Left renal pelvis (tissue), 4 donors: ENCODE results near the gene S100A2. TPM values are rescaled to one million over a fixed set of nuclear protein-coding genes. Genes with fewer than 3 reads are reported as not detected.

Experiments used
- DNase-seq, 4 donors: peaks; one replicate each; pipeline ENCODE4 v3.0.0-alpha.2; 2013; ENCODE audit warnings: low read depth in 4 of 4, low spot score in 3 of 4
- polyA plus RNA-seq, 4 donors: library from polyadenylated mRNA; unstranded; fragments of 120-200 nt; gene quantifications; one replicate each; pipeline ENCODE4 v1.2.1, GENCODE V29; 2013; ENCODE audit not compliant: insufficient read length in 4 of 4

Gene S100A2
- polyA plus RNA-seq = 10 to 100 TPM in 1 of 4 donors, 1 to 10 TPM in 3; 1.4 to 11.8 (median 7.7) TPM

- DNase-seq = no peak
These were observed at the start of gene S100A2 for GRCh38 chr1:153565529-153566374. TSS of gene S100A2 (minus strand) at chr1:153565844. CDS start at chr1:153563877, 1,967 bp downstream.

GRCh38 chr1:153615406-153615805, 49.8 kb upstream of the S100A2 start:
- no peak for DNase-seq

DNA sequence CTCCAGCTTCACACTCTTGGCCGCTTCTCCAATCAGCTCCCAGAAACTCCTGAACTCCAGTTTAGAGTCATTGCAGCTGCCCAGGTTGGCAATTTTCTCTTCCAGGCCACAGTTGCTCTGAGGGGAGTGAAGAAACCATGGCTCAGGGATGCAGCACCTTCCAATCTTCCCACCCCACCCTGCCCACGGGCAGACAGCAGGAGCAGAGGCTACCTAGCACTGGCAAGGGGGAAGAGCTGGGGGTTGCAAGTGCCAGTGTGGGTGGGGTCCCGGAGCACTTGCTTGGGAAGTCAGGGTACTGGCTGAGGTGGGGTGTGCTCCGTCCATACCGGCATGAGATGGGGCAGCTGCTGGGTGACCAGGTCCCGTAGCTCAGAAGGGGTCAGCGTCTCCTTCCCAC, 49.3 kb upstream of the S100A2 start:
- no peak for DNase-seq

- DNase-seq = no peak
These were observed 48.7 kb upstream of the S100A2 start for GRCh38 chr1:153614189-153614900.

GRCh38 chr1:153613406-153613805, 47.8 kb upstream of the S100A2 start:
- DNase-seq = no peak

DNA sequence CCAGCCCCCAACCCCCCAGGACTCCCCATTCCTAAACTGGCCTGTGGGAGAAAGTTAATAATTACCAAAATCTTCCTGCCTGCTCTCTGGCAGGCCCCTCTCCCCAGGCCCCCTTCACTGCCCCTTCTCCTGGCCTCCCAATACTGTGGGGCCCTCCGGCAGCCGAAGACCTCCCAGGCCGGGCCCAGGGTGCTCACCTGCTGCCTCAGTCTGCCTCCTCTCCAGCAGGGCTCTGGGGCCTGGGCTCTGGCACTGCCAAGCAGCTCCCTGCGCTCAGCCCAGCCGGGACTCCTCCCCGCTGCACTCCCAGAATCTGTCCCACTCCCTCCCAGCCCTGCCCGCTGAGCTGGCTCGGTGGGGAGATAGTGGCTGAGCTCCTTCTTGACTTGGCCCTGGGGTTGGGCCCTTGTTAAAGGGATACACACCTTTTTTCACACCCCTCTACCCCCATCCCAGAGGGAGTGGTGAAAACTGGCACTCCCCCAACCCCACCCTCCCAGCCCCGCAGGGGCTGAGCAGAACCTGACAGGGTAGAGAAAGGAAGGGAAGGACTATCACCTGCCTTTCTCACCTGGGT, 47.2 kb upstream of the S100A2 start, which contains the start of gene S100A16:
Gene S100A16 (minus strand): TSS at position 383 of the 577 bp plus-strand sequence. CDS start 4,986 bp downstream, outside the sequence.
- no peak for DNase-seq

- no peak for DNase-seq
These were observed 46.6 kb upstream of the S100A2 start for GRCh38 chr1:153612111-153612754.

GRCh38 chr1:153611356-153611755, 45.7 kb upstream of the S100A2 start:
- DNase-seq = no peak

- no peak for DNase-seq
These were observed 45.2 kb upstream of the S100A2 start for GRCh38 chr1:153610811-153611301.

GRCh38 chr1:153610334-153610733, 44.7 kb upstream of the S100A2 start:
- DNase-seq = no peak

DNA sequence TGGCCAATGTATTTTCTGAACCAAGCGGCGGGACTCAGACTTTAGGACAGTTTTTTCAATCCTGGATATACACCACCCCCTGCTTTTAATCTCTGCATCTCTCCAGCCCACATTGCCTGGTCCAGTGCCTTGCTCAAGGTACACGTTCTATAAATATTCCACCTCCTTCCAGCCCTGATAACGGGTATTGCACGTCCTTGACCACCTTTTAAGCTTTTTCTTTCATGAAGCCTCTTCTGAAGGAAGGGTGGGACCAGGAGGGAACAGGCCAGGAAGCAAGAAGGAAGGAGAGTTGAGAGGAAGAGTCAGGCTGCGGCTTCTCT, 43.9 kb upstream of the S100A2 start:
- no peak for DNase-seq

- DNase-seq = no peak
These were observed 43.3 kb upstream of the S100A2 start for GRCh38 chr1:153608742-153609584.

DNA sequence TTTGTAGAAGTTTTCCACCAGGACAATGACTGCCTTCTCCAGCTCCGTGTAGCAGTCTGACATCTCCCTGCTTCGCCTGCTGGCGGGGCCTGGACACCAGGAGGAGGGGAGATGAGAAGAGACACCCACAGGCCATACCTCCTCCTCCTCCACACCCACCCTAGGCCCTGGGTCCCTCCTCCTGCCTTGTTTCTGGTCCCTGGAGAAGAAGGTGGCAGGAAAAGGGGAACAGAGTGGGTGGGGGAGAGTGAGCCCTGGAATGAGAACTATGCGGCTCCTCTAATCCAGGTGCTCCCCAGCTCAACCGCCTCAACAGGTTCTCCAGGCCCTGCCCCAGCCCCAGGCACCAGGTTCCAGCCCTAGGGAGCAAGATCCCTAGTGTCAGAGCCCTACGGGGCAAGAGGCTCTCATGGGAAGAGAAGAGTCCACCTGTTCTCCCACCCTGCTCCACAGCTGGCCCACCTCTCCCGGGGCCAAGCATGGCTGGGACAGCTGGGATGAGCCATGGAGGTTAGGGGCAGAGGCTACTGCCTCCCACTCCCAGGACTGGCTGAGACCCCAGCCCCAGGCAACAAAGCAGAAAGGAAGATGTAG, 42.5 kb upstream of the S100A2 start:
- DNase-seq = no peak

DNA sequence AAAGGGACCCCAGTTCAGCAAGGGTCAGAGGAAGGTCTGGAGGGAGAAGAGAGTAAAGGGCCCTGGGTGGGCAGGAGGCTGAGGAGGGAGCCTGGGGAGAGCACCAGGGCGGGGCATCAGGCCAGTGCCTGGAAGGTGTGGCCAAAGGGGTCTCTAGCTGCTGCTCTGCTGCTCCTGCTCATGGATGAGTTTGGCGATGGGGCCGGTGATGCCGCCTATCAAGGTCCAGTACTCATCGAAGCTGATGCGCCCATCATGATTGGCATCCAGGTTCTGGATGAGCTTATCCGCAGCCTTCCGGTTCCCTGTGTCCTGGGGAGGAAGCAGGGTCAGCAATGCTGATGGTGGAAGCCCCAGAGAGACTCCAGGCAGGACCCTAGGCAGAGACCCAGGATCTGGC, 41.7 kb upstream of the S100A2 start:
- DNase-seq = no peak

- no peak for DNase-seq
These were observed 40.5 kb upstream of the S100A2 start for GRCh38 chr1:153606194-153606593.

DNA sequence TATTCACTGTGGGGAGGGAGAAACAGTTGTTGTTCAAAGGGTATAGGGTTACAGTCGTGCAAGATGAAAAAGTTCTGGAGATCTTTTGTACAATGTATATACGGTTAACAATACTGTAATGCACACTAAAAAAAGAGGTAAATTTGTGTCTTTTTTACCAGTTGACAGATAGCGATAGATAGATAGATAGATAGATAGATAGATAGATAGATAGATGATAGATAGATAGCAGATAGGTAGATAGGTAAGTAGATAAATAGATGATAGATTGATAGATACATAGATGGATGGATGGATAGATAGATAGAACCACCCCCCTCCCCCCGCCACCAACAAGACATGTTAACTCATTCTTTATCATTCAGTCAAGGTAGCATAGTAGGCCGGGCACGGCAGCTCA, 37.1 kb upstream of the S100A2 start:
- DNase-seq = no peak

GRCh38 chr1:153599847-153600246, 34.2 kb upstream of the S100A2 start:
- no peak for DNase-seq

DNA sequence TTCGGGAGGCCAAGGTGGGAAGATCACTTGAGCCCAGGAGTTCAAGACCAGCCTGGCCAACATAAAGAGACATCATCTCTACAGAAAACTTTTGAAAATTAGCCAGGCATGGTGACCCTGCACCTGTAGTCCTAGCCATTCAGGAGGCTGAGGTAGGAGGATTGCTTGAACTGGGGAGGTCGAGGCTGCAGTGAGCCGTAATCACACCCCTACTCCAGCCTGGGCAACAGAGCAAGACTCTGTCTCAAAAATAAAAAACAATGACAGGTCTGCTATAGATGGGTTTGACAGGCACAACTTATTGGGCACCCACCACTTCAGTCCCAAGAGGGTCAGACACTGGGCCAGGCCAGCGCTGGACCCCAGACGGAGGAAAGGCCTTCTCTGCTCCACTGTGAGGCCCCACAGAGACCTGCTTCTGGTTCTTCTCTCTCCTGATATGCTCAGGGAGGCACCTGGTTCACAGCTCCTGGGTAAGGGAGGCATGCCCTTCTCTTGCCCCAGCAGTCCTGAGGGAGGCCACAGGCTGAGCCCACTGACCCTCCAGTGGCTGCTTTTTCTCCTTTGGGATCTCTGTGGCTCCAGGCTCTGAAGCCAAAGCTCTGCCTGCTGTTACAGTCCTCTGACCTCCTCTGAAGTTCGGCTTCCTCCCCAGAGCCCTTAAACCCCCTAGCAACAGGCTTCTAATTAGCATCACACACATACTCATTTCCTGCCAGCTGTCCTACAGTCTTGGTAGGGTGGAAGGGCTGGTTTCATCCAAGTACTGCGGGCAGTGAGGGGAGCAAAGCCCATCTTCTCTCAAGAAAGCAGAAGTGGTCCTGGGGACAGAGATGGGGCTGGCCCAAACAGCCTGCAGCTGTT, 32.9 kb upstream of the S100A2 start:
- no peak for DNase-seq

DNA sequence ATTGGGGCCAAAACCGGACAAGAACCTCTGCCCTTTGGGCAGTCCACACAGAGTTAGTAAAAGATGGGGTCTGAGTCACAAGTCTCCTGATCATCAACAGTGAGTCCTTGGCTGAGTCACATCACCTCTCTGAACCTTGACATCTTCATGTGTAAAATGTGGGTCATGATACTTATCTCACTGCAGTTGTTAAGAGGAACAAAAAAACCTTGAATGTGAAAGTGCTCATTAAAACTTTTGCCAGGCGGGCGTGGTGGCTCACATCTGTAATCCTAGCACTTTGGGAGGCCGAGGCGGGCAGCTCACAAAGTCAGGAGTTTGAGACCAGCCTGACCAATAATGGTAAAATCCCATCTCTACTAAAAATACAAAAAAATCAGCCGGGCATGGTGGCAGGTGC, 31.6 kb upstream of the S100A2 start:
- DNase-seq = no peak
